Renal cortex interstitium (tissue), 11 donors: ENCODE results near the gene MACROD2. TPM values are rescaled to one million over a fixed set of nuclear protein-coding genes. Genes with fewer than 3 reads are reported as not detected.
"Not testable (repeated sequence)": the region's sequence is repeated elsewhere in the genome, so short reads cannot be mapped to it uniquely, and the experiment has no call there.

ENCODE experiments used
- DNase-seq, 11 donors: peaks; one replicate each; pipeline ENCODE4 v3.0.0-alpha.2; 2013; ENCODE audit warnings: low read depth in 9 of 11, low spot score in 4 of 11; ENCODE audit errors: extremely low read depth in 1 of 11
- polyA plus RNA-seq, 3 donors: library from polyadenylated mRNA; unstranded; fragments of 120-200 nt; gene quantifications; one replicate each; pipeline ENCODE4 v1.2.1, GENCODE V29; 2013; ENCODE audit not compliant: insufficient read length in 3 of 3

The MACROD2 gene
- polyA plus RNA-seq, 3 donors = 12.2 to 14.6 (median 14.0) TPM

GRCh38 chr20:15345287-15345686, 1350.0 kb downstream of the MACROD2 start:
- DNase-seq = no peak

- DNase-seq = no peak
Observed at GRCh38 chr20:15346657-15347280, 1351.5 kb downstream of the MACROD2 start.

- DNase-seq = no peak
Observed at GRCh38 chr20:15359056-15359455, 1363.7 kb downstream of the MACROD2 start.

GRCh38 chr20:15362849-15363248, 1367.5 kb downstream of the MACROD2 start:
- no peak for DNase-seq

GRCh38 chr20:15364781-15365180, 1369.5 kb downstream of the MACROD2 start:
- no peak for DNase-seq

- no peak for DNase-seq
Observed at GRCh38 chr20:15370370-15370769, 1375.1 kb downstream of the MACROD2 start.

- DNase-seq = no peak
Observed at GRCh38 chr20:15374682-15375081, 1379.4 kb downstream of the MACROD2 start.

- DNase-seq = no peak
Observed at GRCh38 chr20:15375836-15376235, 1380.5 kb downstream of the MACROD2 start.

- DNase-seq = not testable (repeated sequence)
Observed at GRCh38 chr20:15377603-15378002, 1382.3 kb downstream of the MACROD2 start.

- no peak for DNase-seq
Observed at GRCh38 chr20:15378151-15378550, 1382.8 kb downstream of the MACROD2 start.

GRCh38 chr20:15379681-15380296, 1384.5 kb downstream of the MACROD2 start:
- no peak for DNase-seq

- no peak for DNase-seq
Observed at GRCh38 chr20:15380770-15381169, 1385.5 kb downstream of the MACROD2 start.

- DNase-seq = no peak
Observed at GRCh38 chr20:15387228-15387627, 1391.9 kb downstream of the MACROD2 start.

GRCh38 chr20:15395457-15395856, 1400.1 kb downstream of the MACROD2 start:
- no peak for DNase-seq

GRCh38 chr20:15396026-15396425, 1400.7 kb downstream of the MACROD2 start:
- DNase-seq = no peak

- no peak for DNase-seq
Observed at GRCh38 chr20:15396900-15397299, 1401.6 kb downstream of the MACROD2 start.

- DNase-seq = no peak
Observed at GRCh38 chr20:15399781-15400180, 1404.5 kb downstream of the MACROD2 start.

GRCh38 chr20:15406072-15406471, 1410.8 kb downstream of the MACROD2 start:
- DNase-seq = no peak

GRCh38 chr20:15411781-15412180, 1416.5 kb downstream of the MACROD2 start:
- DNase-seq = no peak

GRCh38 chr20:15415908-15416307, 1420.6 kb downstream of the MACROD2 start:
- no peak for DNase-seq

GRCh38 chr20:15419856-15420255, 1424.5 kb downstream of the MACROD2 start:
- DNase-seq = no peak
